ENCODE measurements around the gene ARHGAP24. TPM values are rescaled to one million over a fixed set of nuclear protein-coding genes. Genes with fewer than 3 reads are reported as not detected.

The ARHGAP24 gene
- total and polyA plus RNA-seq, 10 of the 15 experiments (the other 5 are each of a cell fraction or from before 2014, with no cell fraction given) = 0.10 to 4.2 (median 0.52) TPM

DNA sequence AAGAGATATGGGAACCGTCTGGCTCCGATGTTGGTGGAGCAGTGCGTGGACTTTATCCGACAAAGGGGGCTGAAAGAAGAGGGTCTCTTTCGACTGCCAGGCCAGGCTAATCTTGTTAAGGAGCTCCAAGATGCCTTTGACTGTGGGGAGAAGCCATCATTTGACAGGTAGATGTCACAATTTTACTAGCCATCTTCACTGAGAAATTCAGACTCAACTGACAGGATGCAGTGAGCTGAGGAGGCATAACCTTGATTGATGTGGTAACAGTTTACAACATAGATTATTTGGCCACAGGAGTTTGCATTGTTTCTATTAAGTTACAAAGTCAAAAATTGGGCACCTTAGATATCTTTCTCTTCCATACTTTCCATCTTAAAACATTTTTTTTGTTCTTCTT lies 467.2 kb downstream of the ARHGAP24 start:
- in situ Hi-C loops (cut with MboI) = no loop called here
- Histone ChIP-seq H3K27me3 (replicated peaks in 1 of 2; ENCODE audit: control insufficient read depth in 2 of 2, insufficient read depth in 2 of 2, low read length in 1 of 2) (no peaks in the 10 kb centered on the region), H3K4me3 (no peak overlapping the region), H3K79me2 (ENCODE audit: control insufficient read depth, insufficient read depth, low read length) (no peaks in the 10 kb centered on the region), H3K4me1 (ENCODE audit: control insufficient read depth, insufficient read depth, low read length) (no peaks in the 10 kb centered on the region), H4K20me1 (ENCODE audit: control insufficient read depth, insufficient read depth) (no peaks in the 10 kb centered on the region), H2AFZ (ENCODE audit: control insufficient read depth, low read depth, low read length) (no peak overlapping the region), H3K9me3 (replicated peaks; ENCODE audit: control insufficient read depth, insufficient read depth, low read length) (no peaks in the 10 kb centered on the region), H3K9ac (ENCODE audit: control insufficient read depth, insufficient read depth, low read length) (no peak overlapping the region), H3K36me3 (ENCODE audit: control insufficient read depth in 2 of 2, insufficient read depth in 2 of 2, low read length in 1 of 2) (no peaks in the 10 kb centered on the region), H3K27ac (ENCODE audit: control insufficient read depth, insufficient read depth) (no peak overlapping the region), H3K4me2 (ENCODE audit: control insufficient read depth, insufficient read depth) (no peak overlapping the region)
- 60% methylated on average over 5 of the region's 5 CpGs for WGBS (ENCODE audit: insufficient coverage, insufficient replicate concordance, low lambda C conversion rate, missing lambda C conversion rate)
- no TSS peak for BruUV-seq (replicated peaks)
- no peak for DNase-seq (ENCODE audit: low read depth, low spot score)
- no peak for ATAC-seq
- POLR2A ChIA-PET = no interaction called here
- RAD21 ChIA-PET (ENCODE audit: unreplicated experiment) = no interaction called here
- CTCF ChIA-PET = interaction anchor here (0.9 kb wide), 1 partner anchor 10 kb away, joined by 3 read pairs; no protein-coding TSS in a partner anchor
- FAIRE-seq = no peak
- TF ChIP-seq, protein P1, sequence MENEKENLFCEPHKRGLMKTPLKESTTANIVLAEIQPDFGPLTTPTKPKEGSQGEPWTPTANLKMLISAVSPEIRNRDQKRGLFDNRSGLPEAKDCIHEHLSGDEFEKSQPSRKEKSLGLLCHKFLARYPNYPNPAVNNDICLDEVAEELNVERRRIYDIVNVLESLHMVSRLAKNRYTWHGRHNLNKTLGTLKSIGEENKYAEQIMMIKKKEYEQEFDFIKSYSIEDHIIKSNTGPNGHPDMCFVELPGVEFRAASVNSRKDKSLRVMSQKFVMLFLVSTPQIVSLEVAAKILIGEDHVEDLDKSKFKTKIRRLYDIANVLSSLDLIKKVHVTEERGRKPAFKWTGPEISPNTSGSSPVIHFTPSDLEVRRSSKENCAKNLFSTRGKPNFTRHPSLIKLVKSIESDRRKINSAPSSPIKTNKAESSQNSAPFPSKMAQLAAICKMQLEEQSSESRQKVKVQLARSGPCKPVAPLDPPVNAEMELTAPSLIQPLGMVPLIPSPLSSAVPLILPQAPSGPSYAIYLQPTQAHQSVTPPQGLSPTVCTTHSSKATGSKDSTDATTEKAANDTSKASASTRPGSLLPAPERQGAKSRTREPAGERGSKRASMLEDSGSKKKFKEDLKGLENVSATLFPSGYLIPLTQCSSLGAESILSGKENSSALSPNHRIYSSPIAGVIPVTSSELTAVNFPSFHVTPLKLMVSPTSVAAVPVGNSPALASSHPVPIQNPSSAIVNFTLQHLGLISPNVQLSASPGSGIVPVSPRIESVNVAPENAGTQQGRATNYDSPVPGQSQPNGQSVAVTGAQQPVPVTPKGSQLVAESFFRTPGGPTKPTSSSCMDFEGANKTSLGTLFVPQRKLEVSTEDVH (IDR thresholded peaks at IDR 0.05; ENCODE audit: low read depth, partially characterized antibody) = no peak
- TF ChIP-seq ZSCAN29 (IDR thresholded peaks at IDR 0.05) = no peak
- no peak for TF ChIP-seq SMAD1 (IDR thresholded peaks at IDR 0.05; ENCODE audit: low read depth, partially characterized antibody)
- no peak for TF ChIP-seq SREBF2 (IDR thresholded peaks at IDR 0.05; ENCODE audit: low read length)
- intact Hi-C loops (cut with micrococcal nuclease; ENCODE audit: unreplicated experiment) = no loop called here
- SMC1A ChIA-PET (ENCODE audit: uncharacterized antibody, unreplicated experiment) = interaction anchor here (1.2 kb wide), 1 partner anchor 12 kb away, joined by 3 read pairs; no protein-coding TSS in a partner anchor

DNA sequence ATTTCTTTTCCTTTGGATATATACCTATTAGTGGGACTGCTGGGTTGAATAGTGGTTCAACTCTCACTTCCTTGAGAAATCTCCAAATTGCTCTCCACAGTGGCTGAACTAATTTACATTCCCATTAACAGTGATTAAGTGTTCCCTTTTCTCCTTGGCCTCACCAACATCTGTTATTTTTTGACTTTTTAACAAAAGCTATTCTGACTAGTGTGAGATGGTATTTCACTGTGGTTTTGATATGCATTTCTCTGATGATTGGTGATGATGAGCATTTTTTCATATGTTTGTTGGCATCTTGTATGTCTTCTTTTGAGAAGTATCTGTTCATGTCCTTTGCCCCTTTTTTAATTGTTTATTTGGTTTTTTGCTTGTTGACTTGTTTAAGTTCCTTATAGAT lies 471.9 kb downstream of the ARHGAP24 start:
- Histone ChIP-seq H3K79me2 (ENCODE audit: control insufficient read depth, insufficient read depth, low read length) (no peaks in the 10 kb centered on the region), H3K9me3 (replicated peaks; ENCODE audit: control insufficient read depth, insufficient read depth, low read length) (no peaks in the 10 kb centered on the region), H3K27ac (ENCODE audit: control insufficient read depth, insufficient read depth) (no peak overlapping the region), H4K20me1 (ENCODE audit: control insufficient read depth, insufficient read depth) (no peaks in the 10 kb centered on the region), H3K9ac (ENCODE audit: control insufficient read depth, insufficient read depth, low read length) (no peak overlapping the region), H3K4me3 (no peak overlapping the region), H3K36me3 (ENCODE audit: control insufficient read depth in 2 of 2, insufficient read depth in 2 of 2, low read length in 1 of 2) (no peaks in the 10 kb centered on the region), H2AFZ (ENCODE audit: control insufficient read depth, low read depth, low read length) (no peak overlapping the region), H3K27me3 (replicated peaks in 1 of 2; ENCODE audit: control insufficient read depth in 2 of 2, insufficient read depth in 2 of 2, low read length in 1 of 2) (no peaks in the 10 kb centered on the region), H3K4me2 (ENCODE audit: control insufficient read depth, insufficient read depth) (no peak overlapping the region), H3K4me1 (ENCODE audit: control insufficient read depth, insufficient read depth, low read length) (no peaks in the 10 kb centered on the region)
- BruUV-seq (replicated peaks) = no TSS peak
- in situ Hi-C loops (cut with MboI) = no loop called here
- FAIRE-seq = no peak
- SMC1A ChIA-PET (ENCODE audit: uncharacterized antibody, unreplicated experiment) = no interaction called here
- no peak for DNase-seq (ENCODE audit: low read depth, low spot score)
- no peak for ATAC-seq
- RAD21 ChIA-PET (ENCODE audit: unreplicated experiment) = no interaction called here
- CTCF ChIA-PET = no interaction called here
- intact Hi-C loops (cut with micrococcal nuclease; ENCODE audit: unreplicated experiment) = no loop called here
- POLR2A ChIA-PET = no interaction called here
- TF ChIP-seq SMAD5 (IDR thresholded peaks at IDR 0.05; ENCODE audit: low read depth) (no peak), DPF2 (IDR thresholded peaks at IDR 0.05) (no peak), RB1 (IDR thresholded peaks at IDR 0.05; ENCODE audit: borderline replicate concordance) (no peak), NFYB (IDR thresholded peaks at IDR 0.05; ENCODE audit: insufficient read depth, low read depth, low read length) (no peak), POLR2AphosphoS2 (IDR thresholded peaks at IDR 0.05; ENCODE audit: low read depth, low read length) (no peak), SP1 (IDR thresholded peaks at IDR 0.05; ENCODE audit: low read depth, low read length) (no peak), CBFB (IDR thresholded peaks at IDR 0.05; ENCODE audit: low read depth) (no peak), EGR1 (IDR thresholded peaks at IDR 0.05; ENCODE audit: borderline replicate concordance in 1 of 2, low read depth in 2 of 2, low read length in 2 of 2) (no peak)
- TF ChIP-seq, protein P2, sequence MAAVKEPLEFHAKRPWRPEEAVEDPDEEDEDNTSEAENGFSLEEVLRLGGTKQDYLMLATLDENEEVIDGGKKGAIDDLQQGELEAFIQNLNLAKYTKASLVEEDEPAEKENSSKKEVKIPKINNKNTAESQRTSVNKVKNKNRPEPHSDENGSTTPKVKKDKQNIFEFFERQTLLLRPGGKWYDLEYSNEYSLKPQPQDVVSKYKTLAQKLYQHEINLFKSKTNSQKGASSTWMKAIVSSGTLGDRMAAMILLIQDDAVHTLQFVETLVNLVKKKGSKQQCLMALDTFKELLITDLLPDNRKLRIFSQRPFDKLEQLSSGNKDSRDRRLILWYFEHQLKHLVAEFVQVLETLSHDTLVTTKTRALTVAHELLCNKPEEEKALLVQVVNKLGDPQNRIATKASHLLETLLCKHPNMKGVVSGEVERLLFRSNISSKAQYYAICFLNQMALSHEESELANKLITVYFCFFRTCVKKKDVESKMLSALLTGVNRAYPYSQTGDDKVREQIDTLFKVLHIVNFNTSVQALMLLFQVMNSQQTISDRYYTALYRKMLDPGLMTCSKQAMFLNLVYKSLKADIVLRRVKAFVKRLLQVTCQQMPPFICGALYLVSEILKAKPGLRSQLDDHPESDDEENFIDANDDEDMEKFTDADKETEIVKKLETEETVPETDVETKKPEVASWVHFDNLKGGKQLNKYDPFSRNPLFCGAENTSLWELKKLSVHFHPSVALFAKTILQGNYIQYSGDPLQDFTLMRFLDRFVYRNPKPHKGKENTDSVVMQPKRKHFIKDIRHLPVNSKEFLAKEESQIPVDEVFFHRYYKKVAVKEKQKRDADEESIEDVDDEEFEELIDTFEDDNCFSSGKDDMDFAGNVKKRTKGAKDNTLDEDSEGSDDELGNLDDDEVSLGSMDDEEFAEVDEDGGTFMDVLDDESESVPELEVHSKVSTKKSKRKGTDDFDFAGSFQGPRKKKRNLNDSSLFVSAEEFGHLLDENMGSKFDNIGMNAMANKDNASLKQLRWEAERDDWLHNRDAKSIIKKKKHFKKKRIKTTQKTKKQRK (IDR thresholded peaks at IDR 0.05; ENCODE audit: low read depth, low read length) = no peak
